DMS53 treated with DMSO at 0.1 percent for 48 hours (cell line): ENCODE data around the gene CHCHD3.

Experiments used
- DNase-seq: peaks from one replicate; lab custom pipeline; 2025; ENCODE audit not compliant: unreplicated experiment; lab: John Stamatoyannopoulos, UW

The CHCHD3 gene

GRCh38 chr7:132755538-132756483 lies 326.1 kb downstream of the CHCHD3 start:
- no peak for DNase-seq

- DNase-seq = no peak
Measured at GRCh38 chr7:132752431-132752830, 329.5 kb downstream of the CHCHD3 start.

- no peak for DNase-seq
Measured at GRCh38 chr7:132751244-132751647, 330.6 kb downstream of the CHCHD3 start.

GRCh38 chr7:132750530-132751217 lies 331.2 kb downstream of the CHCHD3 start:
- DNase-seq = no peak

GRCh38 chr7:132750096-132750495 lies 331.8 kb downstream of the CHCHD3 start:
- DNase-seq = no peak

GRCh38 chr7:132745510-132745909 lies 336.4 kb downstream of the CHCHD3 start:
- no peak for DNase-seq

- no peak for DNase-seq
Measured at GRCh38 chr7:132743974-132744373, 337.9 kb downstream of the CHCHD3 start.

- DNase-seq = no peak
Measured at GRCh38 chr7:132742189-132742612, 339.7 kb downstream of the CHCHD3 start.

GRCh38 chr7:132740176-132740575 lies 341.7 kb downstream of the CHCHD3 start:
- DNase-seq = no peak

GRCh38 chr7:132739271-132739955 lies 342.5 kb downstream of the CHCHD3 start:
- no peak for DNase-seq

- no peak for DNase-seq
Measured at GRCh38 chr7:132738254-132738653, 343.6 kb downstream of the CHCHD3 start.

GRCh38 chr7:132735476-132735875 lies 346.4 kb downstream of the CHCHD3 start:
- DNase-seq = no peak
